ENCODE results near the gene UFC1. TPM values are rescaled to one million over a fixed set of nuclear protein-coding genes. Genes with fewer than 3 reads are reported as not detected.
"Not testable (repeated sequence)": the region's sequence is repeated elsewhere in the genome, so short reads cannot be mapped to it uniquely, and the experiment has no call there.

The UFC1 gene
- polyA plus RNA-seq (ENCODE audit: insufficient read length): 98.9 TPM

DNA sequence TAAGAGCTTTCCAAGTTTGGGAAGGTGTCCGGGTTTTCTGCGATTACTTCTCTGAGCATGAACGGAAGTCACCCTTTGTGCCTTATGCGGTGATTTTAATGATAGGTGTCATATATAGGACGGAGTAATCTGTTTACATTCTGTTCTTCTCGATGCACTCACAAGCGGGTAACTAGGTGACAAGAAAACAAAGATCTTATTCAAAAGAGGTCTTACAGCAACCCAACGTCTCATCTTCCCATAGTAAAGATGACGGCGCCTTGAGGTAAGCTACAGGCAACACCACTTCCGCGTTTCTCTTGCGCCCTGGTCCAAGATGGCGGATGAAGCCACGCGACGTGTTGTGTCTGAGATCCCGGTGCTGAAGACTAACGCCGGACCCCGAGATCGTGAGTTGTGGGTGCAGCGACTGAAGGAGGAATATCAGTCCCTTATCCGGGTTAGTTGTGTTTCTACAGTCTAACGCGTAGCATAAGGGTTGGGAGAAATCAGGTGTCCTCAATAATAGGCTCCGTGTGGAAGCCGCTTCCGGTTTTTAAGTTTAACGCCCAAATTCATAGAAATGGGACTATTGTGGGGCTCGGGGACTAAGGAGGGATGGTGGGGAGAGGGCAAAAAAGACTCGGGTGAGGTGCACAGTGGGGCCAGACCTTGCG lies at the start of gene UFC1:
Gene UFC1 (plus strand): TSS at position 297 of the 656 bp plus-strand sequence. CDS start 20 bp downstream, at position 317.
- peak; percentile 85 for DNase-seq (ENCODE audit: low read depth)

DNA sequence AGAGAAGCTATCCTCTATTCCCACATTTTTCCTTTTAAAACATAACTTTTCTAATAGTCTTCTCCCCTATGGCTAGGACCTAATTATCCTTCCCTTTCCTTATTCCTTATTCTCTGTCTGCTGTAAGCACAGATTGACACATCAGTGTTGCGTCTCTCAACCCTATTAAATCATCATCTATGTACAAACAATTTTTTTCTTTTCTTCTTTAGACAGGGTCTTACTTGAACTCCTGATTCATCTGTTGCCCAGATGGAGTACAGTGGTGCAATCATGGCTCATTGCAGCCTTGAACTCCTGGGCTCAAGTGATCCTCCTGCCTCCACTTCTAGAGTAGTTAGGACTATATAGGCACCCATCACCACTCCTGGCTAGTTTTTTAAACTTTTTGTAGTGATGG lies 47.3 kb upstream of the UFC1 start:
- DNase-seq (ENCODE audit: low read depth): no peak

- DNase-seq (ENCODE audit: low read depth): no peak
Observed at GRCh38 chr1:161111117-161111516, 42.7 kb upstream of the UFC1 start.

- DNase-seq (ENCODE audit: low read depth): no peak
Observed at GRCh38 chr1:161111527-161111926, 42.3 kb upstream of the UFC1 start.

DNA sequence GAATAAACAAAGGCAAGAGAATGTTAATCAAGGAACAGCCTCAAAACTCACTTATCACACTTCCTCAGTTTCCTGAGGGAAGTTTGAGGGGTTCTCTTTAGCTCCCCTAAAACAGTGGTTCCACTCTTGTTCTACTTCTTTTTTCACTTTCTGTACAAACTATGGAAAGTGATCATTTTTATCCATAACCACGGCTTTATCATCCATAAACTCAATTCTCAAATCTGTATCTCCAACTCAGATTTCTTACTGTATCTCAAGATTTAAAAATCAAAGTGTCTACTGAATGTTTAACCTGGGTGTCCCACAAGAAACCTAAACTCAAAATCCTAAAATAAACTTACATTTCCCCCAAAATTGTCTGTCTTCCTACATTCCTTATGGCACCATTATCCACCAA lies 39.9 kb upstream of the UFC1 start:
- no peak for DNase-seq (ENCODE audit: low read depth)

- DNase-seq (ENCODE audit: low read depth): no peak
Observed at GRCh38 chr1:161114556-161114955, 39.2 kb upstream of the UFC1 start.

- DNase-seq (ENCODE audit: low read depth): no peak
Observed at GRCh38 chr1:161115132-161115711, 38.6 kb upstream of the UFC1 start.

DNA sequence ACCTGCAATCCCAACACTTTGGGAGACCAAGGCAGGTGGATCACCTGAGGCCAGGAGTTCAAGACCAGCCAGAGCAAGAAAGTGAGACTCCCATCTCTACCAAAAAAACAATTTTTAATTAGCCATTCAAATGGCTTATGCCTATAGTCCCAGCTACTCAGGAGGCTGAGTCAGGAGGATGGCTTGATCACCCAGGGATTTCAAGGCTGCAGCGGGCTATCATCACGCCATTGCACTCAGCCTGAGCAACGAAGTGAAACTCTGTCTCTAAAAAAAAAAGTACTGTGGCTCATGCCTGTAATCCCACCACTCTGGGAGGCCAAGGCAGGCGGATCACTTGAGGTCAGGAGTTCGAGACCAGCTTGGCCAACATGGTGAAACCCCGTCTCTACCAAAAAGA lies 37.8 kb upstream of the UFC1 start:
- DNase-seq (ENCODE audit: low read depth): not testable (repeated sequence)

GRCh38 chr1:161117759-161118581 lies 35.8 kb upstream of the UFC1 start, which contains the start of the genes NIT1 and PFDN2:
NIT1 (plus strand) TSS chr1:161118105; CDS start chr1:161118177, 72 bp downstream.
PFDN2 (minus strand) TSS chr1:161118037; CDS start chr1:161118026, 11 bp downstream.
- no peak for DNase-seq (ENCODE audit: low read depth)

DNA sequence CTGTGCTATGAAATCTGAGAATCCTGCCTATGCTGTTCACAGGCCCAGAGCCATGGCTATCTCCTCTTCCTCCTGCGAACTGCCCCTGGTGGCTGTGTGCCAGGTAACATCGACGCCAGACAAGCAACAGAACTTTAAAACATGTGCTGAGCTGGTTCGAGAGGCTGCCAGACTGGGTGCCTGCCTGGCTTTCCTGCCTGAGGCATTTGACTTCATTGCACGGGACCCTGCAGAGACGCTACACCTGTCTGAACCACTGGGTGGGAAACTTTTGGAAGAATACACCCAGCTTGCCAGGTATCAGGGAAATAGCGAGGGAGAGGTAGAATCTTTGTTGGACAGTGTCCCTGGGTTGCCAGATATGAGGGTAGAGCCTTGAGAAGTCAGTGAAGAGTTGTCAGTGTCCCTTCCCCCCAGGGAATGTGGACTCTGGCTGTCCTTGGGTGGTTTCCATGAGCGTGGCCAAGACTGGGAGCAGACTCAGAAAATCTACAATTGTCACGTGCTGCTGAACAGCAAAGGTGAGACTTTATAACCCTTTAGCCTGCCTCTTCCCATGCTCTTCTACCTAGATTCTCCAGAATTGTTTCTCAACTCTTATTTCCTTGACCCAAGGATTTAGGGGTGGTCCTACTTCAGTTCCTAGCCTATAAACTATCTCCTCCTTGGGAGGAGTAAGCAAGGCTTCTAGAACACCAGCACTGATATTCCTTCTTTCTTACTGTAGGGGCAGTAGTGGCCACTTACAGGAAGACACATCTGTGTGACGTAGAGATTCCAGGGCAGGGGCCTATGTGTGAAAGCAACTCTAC lies 34.5 kb upstream of the UFC1 start:
- no peak for DNase-seq (ENCODE audit: low read depth)

DNA sequence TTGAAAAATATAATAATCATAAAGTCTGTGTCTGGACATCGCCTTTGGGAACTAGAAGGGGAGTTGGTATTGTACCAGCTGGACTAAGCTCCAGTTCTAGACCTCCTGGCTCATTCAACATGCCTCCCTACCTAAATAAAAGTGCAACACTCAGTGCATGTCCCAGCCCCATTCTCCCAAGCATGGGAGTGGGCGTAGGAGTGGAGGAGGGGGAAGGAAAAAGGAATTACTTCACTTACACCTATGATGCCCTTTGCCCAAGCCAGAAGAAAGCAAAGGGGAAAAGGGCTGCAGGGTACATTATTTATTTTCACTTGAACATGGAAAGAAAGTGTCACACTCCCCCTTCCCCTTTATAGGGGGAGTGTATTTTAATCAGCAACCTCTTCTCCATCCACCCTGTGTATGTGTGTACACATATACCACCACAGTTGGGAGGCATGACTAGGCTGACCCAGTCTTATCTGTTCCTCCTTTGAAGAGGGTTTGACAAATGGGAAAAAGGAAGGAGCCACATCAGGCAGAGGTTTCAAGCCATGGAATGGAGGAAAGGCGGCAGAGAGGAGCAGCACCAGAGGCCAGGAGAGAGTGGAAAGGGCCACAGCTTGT lies 32.6 kb upstream of the UFC1 start:
- DNase-seq (ENCODE audit: low read depth): no peak

DNA sequence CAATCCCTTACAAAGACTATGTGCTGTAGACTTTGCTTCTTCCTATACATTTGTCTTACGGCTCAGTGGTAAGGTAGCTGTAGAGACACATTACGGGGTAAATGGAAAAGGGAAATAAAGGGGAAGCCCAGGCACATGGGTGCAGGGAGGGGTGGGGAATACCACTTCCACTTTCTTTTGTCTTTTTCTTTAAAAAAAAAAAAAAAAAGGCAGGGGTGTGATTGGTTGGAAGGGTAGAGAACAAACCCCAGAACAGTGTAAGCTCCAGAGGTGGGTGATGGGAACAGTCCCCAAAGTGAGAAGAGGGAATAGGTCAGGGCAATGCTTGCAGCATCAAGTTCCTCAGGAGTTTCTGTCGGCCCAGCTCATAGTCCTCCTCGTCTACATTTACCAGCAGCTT lies 31.9 kb upstream of the UFC1 start:
- no peak for DNase-seq (ENCODE audit: low read depth)

DNA sequence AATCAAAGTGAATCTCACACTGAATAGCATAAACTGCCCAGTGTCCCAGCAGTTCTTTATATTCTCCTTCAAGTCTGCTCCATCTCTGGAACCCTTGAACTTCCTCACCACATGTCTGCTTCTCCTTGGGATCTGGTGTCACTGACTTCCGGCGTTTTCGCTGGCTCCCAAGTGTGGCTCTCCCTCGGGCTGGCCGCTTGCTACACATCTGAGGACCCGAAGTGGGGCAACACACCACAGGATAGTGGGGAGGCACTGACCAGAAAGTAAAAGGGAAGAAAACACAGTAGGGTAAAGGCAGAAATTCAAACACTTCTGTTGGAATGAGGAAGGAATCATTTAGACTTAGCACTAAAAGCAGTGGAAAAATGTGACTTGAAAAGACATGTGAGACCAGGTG lies 30.8 kb upstream of the UFC1 start:
- DNase-seq (ENCODE audit: low read depth): no peak

DNA sequence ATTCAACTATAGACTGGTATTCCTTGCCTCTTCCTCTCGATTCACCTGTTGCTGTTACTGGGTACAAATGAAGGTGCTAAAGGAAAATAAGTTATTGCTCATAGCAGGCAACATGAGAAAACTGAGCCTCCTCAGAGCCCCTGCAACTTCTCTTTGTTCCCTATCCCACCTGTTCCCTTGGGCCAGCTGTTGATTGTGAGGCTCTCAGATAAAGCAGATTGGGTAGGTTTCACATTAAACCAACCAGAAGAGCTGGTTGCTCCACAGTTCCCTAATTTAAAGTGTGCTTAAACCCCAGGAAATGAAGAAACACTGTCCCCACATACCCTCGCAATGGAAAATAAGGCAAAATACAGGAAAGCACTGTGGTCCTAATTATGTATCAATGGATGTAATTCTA lies 26.1 kb upstream of the UFC1 start:
- DNase-seq (ENCODE audit: low read depth): no peak

DNA sequence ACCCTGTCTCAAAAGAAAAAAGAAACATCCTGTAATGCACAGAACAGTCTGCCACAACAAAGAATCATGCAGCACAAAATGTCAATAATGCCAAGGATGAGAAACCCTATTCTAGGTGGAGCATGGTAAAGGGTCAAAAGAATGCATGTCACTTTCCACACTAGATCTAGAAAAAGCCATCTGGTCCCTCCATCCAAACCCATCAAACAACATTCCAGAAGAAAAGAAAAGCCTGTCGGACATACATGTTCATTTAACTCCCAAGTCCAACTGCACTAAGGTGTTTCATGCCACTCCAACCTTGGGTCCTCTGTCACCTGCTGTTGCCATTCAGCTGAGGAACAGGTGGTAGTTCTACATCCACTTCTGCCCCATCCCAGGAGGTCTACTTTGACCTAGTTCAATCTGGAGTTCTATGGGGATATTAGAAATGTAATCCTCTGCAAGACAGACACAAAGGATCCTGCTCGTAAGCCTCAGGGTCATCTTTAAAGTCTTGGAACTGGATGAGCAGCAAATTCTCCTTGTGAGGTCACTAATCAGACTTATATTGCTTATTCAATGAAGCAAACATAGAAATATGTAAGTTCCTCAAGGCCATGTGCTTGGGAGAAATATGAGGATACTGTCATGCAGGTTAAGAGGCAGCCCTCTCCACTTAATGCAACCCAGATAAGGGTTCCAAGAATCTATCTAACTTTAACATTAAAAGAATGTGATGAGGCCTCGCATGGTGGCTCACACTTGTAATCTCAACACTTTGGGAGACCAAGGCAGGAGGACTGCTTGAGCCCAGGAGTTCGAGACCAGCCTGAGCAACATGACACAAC lies 25.0 kb upstream of the UFC1 start:
- no peak for DNase-seq (ENCODE audit: low read depth)

DNA sequence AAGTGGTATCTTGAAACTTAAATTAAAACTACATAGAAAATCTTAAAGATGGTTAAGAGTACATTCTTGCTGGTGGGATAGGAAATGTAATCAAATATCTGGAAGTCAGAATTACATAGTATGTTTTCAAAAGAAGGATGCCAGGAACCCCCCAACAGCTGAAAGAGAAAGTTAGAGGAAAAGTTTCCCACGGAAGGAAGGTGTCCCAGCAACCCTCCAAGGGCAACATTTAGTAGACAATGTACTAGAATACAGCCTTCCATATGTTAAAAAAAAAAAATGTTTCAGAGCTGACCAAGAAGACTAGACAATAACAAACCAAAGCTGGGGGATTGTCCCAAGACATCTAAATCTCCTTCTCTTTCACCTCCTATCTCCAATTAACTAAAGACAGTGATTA lies 23.5 kb upstream of the UFC1 start:
- no peak for DNase-seq (ENCODE audit: low read depth)

DNA sequence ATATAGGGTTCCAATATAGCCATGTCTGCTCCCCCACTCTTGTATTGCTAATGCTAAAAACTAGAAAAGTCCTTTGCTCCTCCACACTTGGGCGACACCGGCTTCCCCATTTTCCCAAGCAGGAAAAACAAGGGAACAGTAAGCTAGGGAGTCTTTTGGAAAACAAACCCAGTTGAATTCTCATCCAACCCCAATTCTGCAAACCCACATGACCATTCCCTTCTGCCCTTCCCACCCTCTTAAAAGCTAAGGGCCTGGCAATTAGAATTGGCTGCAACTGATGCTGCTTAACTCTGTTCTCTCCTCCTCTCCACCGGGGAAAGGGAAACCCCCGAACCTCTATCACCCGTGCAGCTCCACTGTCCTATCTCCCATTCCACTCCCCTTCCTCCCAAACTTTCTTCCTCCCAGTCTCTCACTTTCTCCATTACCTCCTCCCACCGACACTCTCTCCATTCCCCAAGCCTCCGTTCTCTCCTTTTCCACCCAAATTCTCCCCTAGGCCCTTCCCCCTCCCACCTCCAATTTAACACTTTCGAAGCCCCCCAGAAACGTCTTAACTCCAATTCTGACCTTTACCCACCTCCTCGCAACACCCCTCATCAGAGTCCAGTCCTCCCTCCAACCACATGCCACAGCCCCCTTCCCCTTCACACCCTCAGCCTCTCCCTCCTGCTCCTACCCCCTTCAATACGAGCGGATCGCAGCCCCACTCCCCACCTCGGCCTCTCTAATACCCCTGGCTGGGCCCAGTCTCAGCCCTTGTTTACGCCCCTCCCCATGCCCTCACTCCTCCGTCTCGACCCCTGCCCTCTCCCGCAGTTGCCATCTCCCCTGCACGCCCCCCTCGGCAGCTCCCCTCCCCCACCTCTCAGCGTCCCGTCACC lies 22.0 kb upstream of the UFC1 start:
- DNase-seq (ENCODE audit: low read depth): no peak

DNA sequence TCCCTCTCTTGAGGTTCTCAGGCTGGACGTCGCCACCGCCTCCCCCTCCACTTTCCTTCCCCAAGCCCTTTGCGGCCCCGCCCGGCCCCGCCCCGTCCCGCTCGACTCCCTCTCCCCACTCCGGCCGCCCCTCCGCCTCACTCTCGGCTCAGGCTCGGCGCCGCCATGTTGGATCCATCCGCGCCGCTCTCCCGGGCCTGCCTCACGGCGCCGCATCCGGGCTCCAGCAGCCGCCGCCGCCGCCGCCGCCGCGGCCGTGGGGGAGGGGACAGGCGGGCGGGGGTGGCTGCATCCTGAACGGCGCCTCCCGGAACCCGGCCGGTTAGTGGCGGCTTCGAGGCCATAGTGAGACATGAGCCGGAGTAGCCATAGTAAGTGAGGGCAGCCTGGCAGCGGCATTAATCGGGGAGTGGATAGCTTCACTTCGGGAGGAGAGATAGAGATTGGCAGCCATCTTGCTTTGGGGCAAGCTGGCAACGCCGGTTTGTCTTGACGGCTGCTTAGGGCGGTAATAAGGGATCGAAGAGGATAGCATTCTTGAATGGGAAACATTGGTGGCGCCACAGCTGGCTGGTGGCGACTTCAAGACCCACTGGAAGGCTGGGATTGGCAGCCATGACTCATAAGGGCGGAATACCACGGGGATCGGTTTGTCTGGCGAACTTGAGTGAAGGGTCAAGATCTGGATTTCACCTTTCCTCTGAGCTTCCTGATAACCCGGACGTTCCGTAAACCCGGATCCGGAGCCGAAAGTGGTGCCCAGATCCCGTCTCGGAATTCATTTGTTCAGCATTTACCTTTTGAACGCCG lies 21.2 kb upstream of the UFC1 start, which contains the start of gene DEDD:
Gene DEDD (minus strand): TSS at position 258 of the 810 bp plus-strand sequence. CDS start 8,205 bp downstream, outside the sequence.
- DNase-seq (ENCODE audit: low read depth): peak; percentile 89

All from forelimb muscle (tissue), 1 donor.